T-helper 2 cell treated with Interferon-gamma antibody and Interleukin-4, amounts not matched to agents 5 μg/mL and 100 μg/mL, for 36 hours (primary cell): ENCODE measurements around the gene ATPAF2.
A peak's percentile ranks its signal among the peaks of the same experiment; 100 is the strongest.

Experiments used
- DNase-seq: peaks from one replicate; pipeline ENCODE4 v3.0.0; 2021; ENCODE audit warnings: low spot score
- H3K27ac Mint-ChIP-seq: one replicate; pipeline ENCODE4 v1.8.0; 2021; ENCODE audit warnings: mild to moderate bottlenecking, mixed read lengths
- H3K27me3 Mint-ChIP-seq: one replicate; pipeline ENCODE4 v1.8.0; 2021; ENCODE audit warnings: low read depth, mixed read lengths
- H3K36me3 Mint-ChIP-seq: one replicate; pipeline ENCODE4 v1.8.0; 2021; ENCODE audit warnings: low read depth, mixed read lengths
- H3K4me1 Mint-ChIP-seq: one replicate; pipeline ENCODE4 v1.8.0; 2021; ENCODE audit warnings: low read depth, mixed read lengths
- H3K4me3 Mint-ChIP-seq: one replicate; pipeline ENCODE4 v1.8.0; 2022; ENCODE audit warnings: mild to moderate bottlenecking, moderate library complexity, mixed read lengths
- H3K9me3 Mint-ChIP-seq: one replicate; pipeline ENCODE4 v1.8.0; 2021; ENCODE audit warnings: mixed read lengths

ATPAF2 gene

DNA sequence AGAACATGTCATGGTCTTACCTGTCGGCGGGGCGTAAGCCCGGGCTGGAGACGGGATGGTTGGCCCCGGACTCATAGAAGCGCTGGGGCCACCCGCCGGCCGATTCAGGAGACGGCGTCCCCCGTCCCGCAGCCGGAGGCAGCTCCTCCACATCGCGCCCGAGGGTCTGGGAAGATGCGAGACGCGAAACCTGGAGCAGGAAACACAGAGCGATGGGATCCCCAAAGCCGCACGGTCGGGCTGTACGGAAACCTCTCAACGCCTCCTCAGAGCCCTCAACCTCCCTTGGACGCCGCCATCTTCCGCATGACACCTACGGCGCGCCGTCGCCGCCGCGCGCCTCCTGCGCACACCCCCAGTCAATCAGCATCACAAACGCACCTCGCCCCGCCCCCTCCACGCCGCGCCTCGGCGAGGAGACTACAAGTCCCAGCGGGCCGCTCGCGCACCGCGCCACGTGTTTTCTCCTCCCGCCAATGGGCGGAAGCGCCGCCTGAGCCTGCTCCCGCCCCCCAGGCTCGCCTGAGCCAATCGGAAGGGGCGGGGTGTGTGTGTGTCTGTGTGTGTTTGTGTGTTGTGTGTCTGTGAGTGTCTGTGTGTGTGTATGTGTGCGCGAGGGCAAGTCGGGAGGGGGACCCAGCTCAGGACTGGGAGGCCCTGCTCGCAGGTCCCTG is at the start of gene ATPAF2, which contains the start of gene GID4:
TSS of gene ATPAF2 (minus strand) at position 308 of the 674 bp plus-strand sequence. CDS start at position 153, 155 bp downstream.
TSS of gene GID4 (plus strand) at position 548 of the 674 bp plus-strand sequence. CDS start at position 605, 57 bp downstream.
- Mint-ChIP-seq H3K4me3 (peak within 1 kb of the TSS; percentile 98), H3K36me3 (peaks cover 3% of the 10 kb centered on the region), H3K9me3 (no peaks in the 10 kb centered on the region), H3K27ac (peak within 1 kb of the TSS; percentile 97), H3K4me1 (peaks cover 33% of the 10 kb centered on the region), H3K27me3 (no peaks in the 10 kb centered on the region)
- DNase-seq, result peak; percentile 100

DNA sequence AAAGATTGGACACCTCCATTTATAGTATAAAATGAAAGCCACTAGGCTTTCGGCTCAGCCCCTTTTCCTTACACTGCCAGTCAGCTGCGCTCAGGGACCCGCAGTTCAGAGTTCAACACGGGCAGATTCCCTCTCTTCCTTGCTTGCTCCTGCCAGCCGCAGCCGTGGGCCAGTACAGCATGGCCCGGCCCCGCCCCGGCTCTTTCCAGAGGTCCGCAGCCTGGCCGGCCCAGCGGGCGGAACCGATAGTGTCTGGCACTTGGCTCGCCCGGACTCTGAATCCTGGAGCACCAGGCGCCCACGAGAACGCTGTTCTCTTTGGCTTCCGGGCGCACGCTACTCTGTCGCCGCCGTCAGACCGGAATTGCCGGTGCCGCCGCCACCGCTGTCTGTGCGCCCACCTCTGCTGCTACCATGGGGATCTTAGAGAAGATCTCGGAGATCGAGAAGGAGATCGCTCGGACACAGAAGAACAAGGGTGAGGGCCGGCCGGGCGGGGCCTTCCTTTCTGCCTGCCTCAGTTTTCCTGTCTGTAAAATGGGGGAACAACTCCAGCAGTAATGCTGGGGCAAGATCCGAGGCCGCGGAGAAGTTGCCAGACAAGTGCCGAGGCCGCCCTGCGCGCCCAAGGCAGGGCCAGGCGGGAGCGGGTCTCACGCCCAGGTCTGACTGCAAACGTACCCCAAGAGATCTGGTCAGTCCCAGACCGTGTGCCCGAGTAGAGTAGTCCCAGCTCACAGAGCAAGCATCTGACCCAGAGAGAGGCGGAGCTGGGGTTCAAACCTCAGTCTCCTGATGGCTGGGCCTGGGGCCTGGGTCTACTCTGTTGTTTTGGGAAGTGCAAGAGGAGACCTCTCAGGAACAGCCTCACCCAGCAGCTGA is 48.9 kb upstream of the ATPAF2 start, which contains the start of gene DRG2:
TSS of gene DRG2 (plus strand) at position 339 of the 882 bp plus-strand sequence. CDS start at position 415, 76 bp downstream.
- no peaks in the 10 kb centered on the region for H3K27me3 Mint-ChIP-seq
- peak within 1 kb of the TSS; percentile 99 for H3K4me3 Mint-ChIP-seq

GRCh38 chr17:18084256-18084655 is 45.3 kb upstream of the ATPAF2 start:
- Mint-ChIP-seq H3K27me3 (peaks cover 8% of the 10 kb centered on the region), H3K4me1 (peaks cover 11% of the 10 kb centered on the region), H3K4me3 (no peak overlapping the region), H3K36me3 (peaks cover 6% of the 10 kb centered on the region), H3K27ac (no peak overlapping the region), H3K9me3 (no peaks in the 10 kb centered on the region)
- DNase-seq, result no peak

More for the DNA sequence above, 48.9 kb upstream of the ATPAF2 start, which contains the start of gene DRG2:
- peak; percentile 89 for DNase-seq
- peaks cover 20% of the 10 kb centered on the region for H3K4me1 Mint-ChIP-seq
- H3K27ac Mint-ChIP-seq, result peak within 1 kb of the TSS; percentile 96
- peaks cover 16% of the 10 kb centered on the region for H3K36me3 Mint-ChIP-seq
- no peaks in the 10 kb centered on the region for H3K9me3 Mint-ChIP-seq

GRCh38 chr17:18079543-18079942 is 40.6 kb upstream of the ATPAF2 start:
- Mint-ChIP-seq H3K9me3 (no peaks in the 10 kb centered on the region), H3K27me3 (peaks cover 11% of the 10 kb centered on the region)

DNA sequence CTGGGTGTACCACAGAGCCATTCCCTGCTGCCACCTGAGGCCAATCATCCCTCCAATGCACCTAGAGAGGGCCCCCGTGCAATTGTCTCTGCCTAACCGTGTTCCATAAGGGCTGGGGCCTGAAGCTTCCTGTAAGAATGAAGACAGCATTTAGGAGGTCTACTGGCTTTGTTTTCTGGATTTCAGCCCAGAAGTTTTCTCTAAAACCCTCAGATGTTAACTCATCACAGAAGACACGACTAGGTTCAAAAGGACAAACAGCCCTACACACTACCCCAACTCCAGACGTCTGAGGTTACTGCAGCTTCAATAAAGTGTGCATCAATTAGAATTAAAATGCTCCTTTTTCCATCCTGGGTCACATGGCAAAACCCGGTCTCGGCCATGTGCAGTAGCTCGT is 38.0 kb upstream of the ATPAF2 start:
- no peak overlapping the region for H3K4me3 Mint-ChIP-seq
- no peaks in the 10 kb centered on the region for H3K36me3 Mint-ChIP-seq
- no peaks in the 10 kb centered on the region for H3K9me3 Mint-ChIP-seq
- peaks cover 12% of the 10 kb centered on the region for H3K27me3 Mint-ChIP-seq
- DNase-seq, result no peak
- H3K27ac Mint-ChIP-seq, result no peak overlapping the region
- H3K4me1 Mint-ChIP-seq, result no peaks in the 10 kb centered on the region

More at GRCh38 chr17:18079543-18079942, 40.6 kb upstream of the ATPAF2 start:
- no peaks in the 10 kb centered on the region for H3K4me1 Mint-ChIP-seq
- no peaks in the 10 kb centered on the region for H3K36me3 Mint-ChIP-seq
- no peak overlapping the region for H3K27ac Mint-ChIP-seq
- no peak for DNase-seq
- H3K4me3 Mint-ChIP-seq, result no peak overlapping the region

GRCh38 chr17:18074566-18075272 is 35.8 kb upstream of the ATPAF2 start:
- Mint-ChIP-seq H3K27me3 (peaks cover 7% of the 10 kb centered on the region), H3K4me3 (no peak overlapping the region), H3K36me3 (no peaks in the 10 kb centered on the region), H3K9me3 (no peaks in the 10 kb centered on the region), H3K4me1 (peaks cover 6% of the 10 kb centered on the region), H3K27ac (no peak overlapping the region)
- DNase-seq, result no peak

DNA sequence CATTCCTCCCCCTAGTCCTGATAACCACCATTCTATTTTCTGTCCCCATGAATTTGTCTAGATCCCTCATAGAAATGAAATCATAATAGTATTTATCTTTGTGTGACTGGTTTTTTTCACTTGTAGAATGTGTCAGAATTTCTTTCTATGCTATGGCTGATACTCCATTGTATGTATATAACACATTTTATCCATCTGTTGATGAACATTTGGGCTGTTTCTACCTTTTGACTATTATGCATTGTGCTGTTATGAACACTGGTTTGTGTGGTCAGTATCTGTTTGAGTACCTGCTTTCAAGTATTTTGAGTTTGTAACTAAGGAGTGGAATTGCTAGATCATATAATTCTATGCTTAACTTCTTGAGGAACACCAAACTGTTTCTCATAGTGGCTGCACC is 32.8 kb upstream of the ATPAF2 start:
- Mint-ChIP-seq H3K4me1 (peaks cover 6% of the 10 kb centered on the region), H3K4me3 (no peak overlapping the region), H3K27ac (no peak overlapping the region)

DNA sequence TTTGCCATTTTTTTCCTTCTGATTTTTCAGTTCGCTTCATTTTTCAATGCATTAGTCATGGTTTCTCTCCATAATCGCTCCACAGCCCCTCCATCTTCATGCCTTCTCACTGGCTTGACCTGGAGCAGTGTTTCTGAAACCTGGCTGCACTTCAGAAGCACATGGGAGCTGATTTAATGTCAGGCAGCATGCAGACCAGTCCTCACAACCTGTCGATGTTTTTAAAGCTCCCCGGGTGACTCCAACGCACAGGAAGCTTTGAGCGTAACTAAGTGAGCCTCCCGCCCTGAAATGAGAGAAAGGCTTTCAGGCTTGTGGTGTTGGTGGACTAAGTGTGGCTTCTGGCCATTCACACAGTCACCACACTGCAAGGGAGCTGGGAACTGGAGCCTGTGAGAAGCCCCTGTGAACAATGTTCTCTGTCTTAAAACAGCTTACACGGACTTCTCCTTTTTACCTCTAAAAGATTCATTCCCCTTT is 31.9 kb upstream of the ATPAF2 start:
- H3K27ac Mint-ChIP-seq, result no peak overlapping the region
- H3K36me3 Mint-ChIP-seq, result no peaks in the 10 kb centered on the region
- no peak for DNase-seq
- H3K4me3 Mint-ChIP-seq, result no peak overlapping the region
- H3K27me3 Mint-ChIP-seq, result peaks cover 5% of the 10 kb centered on the region
- peaks cover 6% of the 10 kb centered on the region for H3K4me1 Mint-ChIP-seq
- no peaks in the 10 kb centered on the region for H3K9me3 Mint-ChIP-seq

More for the DNA sequence above, 32.8 kb upstream of the ATPAF2 start:
- Mint-ChIP-seq H3K36me3 (no peaks in the 10 kb centered on the region), H3K9me3 (no peaks in the 10 kb centered on the region), H3K27me3 (peaks cover 5% of the 10 kb centered on the region)
- no peak for DNase-seq

GRCh38 chr17:18069101-18069500 is 30.1 kb upstream of the ATPAF2 start:
- Mint-ChIP-seq H3K27ac (no peak overlapping the region), H3K4me1 (peaks cover 6% of the 10 kb centered on the region), H3K36me3 (peaks cover 2% of the 10 kb centered on the region), H3K9me3 (no peaks in the 10 kb centered on the region), H3K4me3 (no peak overlapping the region), H3K27me3 (no peaks in the 10 kb centered on the region)
- DNase-seq, result no peak

DNA sequence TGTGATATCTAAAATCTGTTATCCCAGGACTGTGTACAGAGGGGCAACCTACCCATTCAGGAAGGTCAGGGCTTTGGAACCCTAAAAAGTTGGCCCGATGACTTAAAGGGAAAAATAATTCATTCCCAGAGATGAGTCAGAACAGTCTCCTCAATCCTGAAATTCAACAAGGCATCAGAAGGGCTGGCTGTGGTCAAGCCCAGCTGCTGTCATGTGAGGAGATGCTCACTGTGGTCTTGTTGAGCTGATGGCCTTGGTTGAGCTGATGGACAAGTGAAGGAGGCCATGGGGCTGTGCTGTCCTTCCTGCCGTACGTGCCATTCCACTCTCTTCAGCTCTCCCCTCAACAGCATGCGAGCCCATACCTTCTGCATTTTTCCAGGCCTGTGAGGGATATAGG is 27.9 kb upstream of the ATPAF2 start:
- no peaks in the 10 kb centered on the region for H3K27me3 Mint-ChIP-seq
- peaks cover 2% of the 10 kb centered on the region for H3K36me3 Mint-ChIP-seq
- peaks cover 6% of the 10 kb centered on the region for H3K4me1 Mint-ChIP-seq
- H3K27ac Mint-ChIP-seq, result no peak overlapping the region
- H3K9me3 Mint-ChIP-seq, result no peaks in the 10 kb centered on the region
- no peak overlapping the region for H3K4me3 Mint-ChIP-seq
- no peak for DNase-seq

DNA sequence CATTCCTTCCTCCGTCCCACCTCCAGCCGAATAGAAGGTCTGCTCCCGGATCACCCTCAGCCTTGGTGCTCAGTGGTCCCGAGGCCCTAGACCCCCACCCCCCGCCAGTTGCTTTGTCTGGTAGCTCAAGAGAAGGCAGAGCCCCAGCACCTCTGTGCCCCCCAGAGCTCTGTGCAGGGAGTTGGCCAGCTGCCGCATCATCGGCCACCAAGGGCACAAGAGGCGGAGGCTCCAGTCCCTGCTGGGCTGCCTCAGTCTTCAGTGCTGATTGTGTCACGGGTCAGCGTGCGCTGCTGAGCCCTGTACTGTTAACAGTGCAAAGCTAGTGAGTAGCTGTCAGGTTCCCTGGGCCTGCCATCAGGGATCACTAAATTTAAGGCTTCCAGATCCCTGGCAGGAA is 26.6 kb upstream of the ATPAF2 start:
- Mint-ChIP-seq H3K36me3 (peaks cover 2% of the 10 kb centered on the region), H3K27me3 (no peaks in the 10 kb centered on the region), H3K9me3 (no peaks in the 10 kb centered on the region), H3K4me1 (peaks cover 5% of the 10 kb centered on the region), H3K4me3 (no peak overlapping the region), H3K27ac (no peak overlapping the region)
- no peak for DNase-seq

GRCh38 chr17:18064053-18064452 is 25.1 kb upstream of the ATPAF2 start:
- Mint-ChIP-seq H3K36me3 (peaks cover 9% of the 10 kb centered on the region), H3K27ac (no peak overlapping the region), H3K4me3 (no peak overlapping the region)

GRCh38 chr17:18059283-18059682 is 20.3 kb upstream of the ATPAF2 start:
- DNase-seq, result no peak
- H3K27ac Mint-ChIP-seq, result no peak overlapping the region
- H3K27me3 Mint-ChIP-seq, result no peaks in the 10 kb centered on the region
- no peak overlapping the region for H3K4me3 Mint-ChIP-seq
- no peaks in the 10 kb centered on the region for H3K9me3 Mint-ChIP-seq
- peaks cover 12% of the 10 kb centered on the region for H3K4me1 Mint-ChIP-seq
- H3K36me3 Mint-ChIP-seq, result peaks cover 25% of the 10 kb centered on the region

More at GRCh38 chr17:18064053-18064452, 25.1 kb upstream of the ATPAF2 start:
- Mint-ChIP-seq H3K4me1 (peaks cover 11% of the 10 kb centered on the region), H3K9me3 (no peaks in the 10 kb centered on the region), H3K27me3 (no peaks in the 10 kb centered on the region)
- DNase-seq, result no peak
